A673 (cell line): Measurements from ENCODE around the gene IL17F. TPM values are rescaled to one million over a fixed set of nuclear protein-coding genes. Genes with fewer than 3 reads are reported as not detected.

ENCODE experiments used
- BruUV-seq: library from RNA; stranded (reverse); fragments of 400-500 nt; replicated peaks from 2 replicates; lab custom pipeline; 2021; lab: Mats Ljungman, UMichigan
- CTCF ChIA-PET: fragments of 300-600 bp; sonication (Branson Sonifier 250); formaldehyde crosslinking; loops from one replicate; lab custom pipeline; 2022; ENCODE audit warnings: antibody characterized with exemption; lab: Charles Lee
- POLR2A ChIA-PET: fragments of 300-600 bp; sonication (Branson Sonifier 250); formaldehyde crosslinking; loops from one replicate; lab custom pipeline; 2022; ENCODE audit warnings: antibody characterized with exemption; ENCODE audit not compliant: low non-redundant PET; lab: Charles Lee
- DNase-seq: peaks from one replicate; pipeline ENCODE4 v3.0.0-alpha.2; 2015; ENCODE audit warnings: low spot score
- H3K27ac ChIP-seq: fragments of 200-600 bp; sonication (generic); 2 replicates; pipeline ENCODE4 v1.5.1; 2016; ENCODE audit warnings: mixed run types, low read depth, mild to moderate bottlenecking, mixed read lengths, antibody characterized with exemption, low read length; ENCODE audit not compliant: poor library complexity, severe bottlenecking
- H3K27me3 ChIP-seq: fragments of 200-600 bp; sonication (generic); replicated peaks from 2 replicates; pipeline ENCODE4 v1.6.1; 2017; ENCODE audit warnings: mixed run types, low read depth, mild to moderate bottlenecking, mixed read lengths, antibody characterized with exemption, low read length; ENCODE audit not compliant: insufficient read depth, poor library complexity
- H3K36me3 ChIP-seq: fragments of 200-600 bp; sonication (generic); 2 replicates; pipeline ENCODE4 v1.6.1; 2016; ENCODE audit warnings: mixed run types, mild to moderate bottlenecking, mixed read lengths, antibody characterized with exemption, low read length; ENCODE audit not compliant: insufficient read depth, poor library complexity, severe bottlenecking
- H3K4me1 ChIP-seq: fragments of 200-600 bp; sonication (generic); 2 replicates; pipeline ENCODE4 v1.6.1; 2017; ENCODE audit warnings: mixed run types, mild to moderate bottlenecking, mixed read lengths, antibody characterized with exemption, low read length; ENCODE audit not compliant: insufficient read depth, poor library complexity, severe bottlenecking
- H3K4me3 ChIP-seq: fragments of 200-600 bp; sonication (generic); 2 replicates; pipeline ENCODE4 v1.5.1; 2016; ENCODE audit warnings: low read depth, mixed run types, mild to moderate bottlenecking, mixed read lengths, low read length; ENCODE audit not compliant: poor library complexity, severe bottlenecking
- H3K9me3 ChIP-seq: fragments of 200-600 bp; sonication (generic); 2 replicates; pipeline ENCODE4 v1.6.1; 2016; ENCODE audit warnings: mixed run types, low read depth, mild to moderate bottlenecking, mixed read lengths, antibody characterized with exemption, low read length; ENCODE audit not compliant: poor library complexity, severe bottlenecking
- CTCF ChIP-seq: fragments of 300-800, 200-600 bp; sonication (generic); conservative IDR thresholded peaks from 2 replicates; pipeline ENCODE4 v1.5.1; 2017; ENCODE audit warnings: low read depth, mild to moderate bottlenecking, antibody characterized with exemption, low read length, moderate library complexity, mixed read lengths
- EZH2 ChIP-seq: fragments of 200-600 bp; sonication (generic); IDR thresholded peaks from 2 replicates; pipeline ENCODE4 v1.6.1; 2017; ENCODE audit warnings: borderline replicate concordance, low read depth, mild to moderate bottlenecking, mixed read lengths, antibody characterized with exemption, low read length; ENCODE audit not compliant: poor library complexity, severe bottlenecking
- intact Hi-C: fragments of 100-400 bp; cut with micrococcal nuclease; formaldehyde crosslinking; loops from one replicate; pipeline ENCODE4 v1.10.0; 2022; ENCODE audit not compliant: unreplicated experiment
- total RNA-seq: library from RNA; stranded (reverse); gene quantifications from 2 replicates; pipeline ENCODE4 v1.2.3, GENCODE V29; 2021

Gene IL17F
- total RNA-seq, 1 experiment from 2014 or later, result not detected

- CTCF ChIA-PET, result interaction anchor here (0.7 to 2.5 kb wide), 3 partner anchors 99 to 199 kb away, joined by 3 to 24 read pairs (median 4); no protein-coding TSS in a partner anchor
- Histone ChIP-seq H3K9me3 (no peaks in the 10 kb centered on the region), H3K27me3 (no peaks in the 10 kb centered on the region), H3K4me1 (no peaks in the 10 kb centered on the region), H3K27ac (no peak overlapping the region), H3K36me3 (peaks cover 70% of the 10 kb centered on the region), H3K4me3 (no peak overlapping the region)
- intact Hi-C loops, result loop anchor here (1.0 to 5.0 kb wide), 2 partner anchors 99 to 200 kb away; no protein-coding TSS in a partner anchor
- no TSS peak for BruUV-seq
- no peak for TF ChIP-seq CTCF
- TF ChIP-seq EZH2, result no peak
- POLR2A ChIA-PET, result no interaction called here
- DNase-seq, result no peak
Measured at GRCh38 chr6:52262620-52263344, 18.5 kb upstream of the IL17F start.

- TF ChIP-seq CTCF, result no peak
- no peak for TF ChIP-seq EZH2
- POLR2A ChIA-PET, result interaction anchor here (0.7 kb wide), 1 partner anchor 14 kb away, joined by 4 read pairs; no protein-coding TSS in a partner anchor
- H3K27me3 ChIP-seq, result no peaks in the 10 kb centered on the region
- no peaks in the 10 kb centered on the region for H3K4me1 ChIP-seq
- peaks cover 56% of the 10 kb centered on the region for H3K36me3 ChIP-seq
- H3K4me3 ChIP-seq, result no peak overlapping the region
- no TSS peak for BruUV-seq
- CTCF ChIA-PET, result no interaction called here
- H3K9me3 ChIP-seq, result no peaks in the 10 kb centered on the region
- intact Hi-C loops, result loop anchor here (5.0 kb wide), 1 partner anchor 199 kb away; no protein-coding TSS in a partner anchor
- H3K27ac ChIP-seq, result no peak overlapping the region
- DNase-seq, result no peak
Measured at GRCh38 chr6:52261229-52261628, 16.9 kb upstream of the IL17F start.

GRCh38 chr6:52260634-52261033 is 16.3 kb upstream of the IL17F start:
- no peak for DNase-seq
- TF ChIP-seq CTCF (no peak), EZH2 (no peak)
- ChIA-PET POLR2A (no interaction called here), CTCF (interaction anchor here (0.6 kb wide), 1 partner anchor 1337 kb away, joined by 3 read pairs; no protein-coding TSS in a partner anchor)
- BruUV-seq, result no TSS peak
- Histone ChIP-seq H3K4me3 (no peak overlapping the region), H3K4me1 (no peaks in the 10 kb centered on the region), H3K27ac (no peak overlapping the region), H3K27me3 (no peaks in the 10 kb centered on the region), H3K9me3 (no peaks in the 10 kb centered on the region), H3K36me3 (peaks cover 50% of the 10 kb centered on the region)
- intact Hi-C loops, result loop anchor here (5.0 kb wide), 1 partner anchor 198 kb away; no protein-coding TSS in a partner anchor
